HG03575 (cell line): ENCODE data around the gene SIK2.
"Not testable (repeated sequence)": the region's sequence is repeated elsewhere in the genome, so short reads cannot be mapped to it uniquely, and the experiment has no call there.

Experiments
- ATAC-seq: cut with Tn5 transposase; IDR thresholded peaks from one replicate; pipeline ENCODE4 v1.9.1; 2021; ENCODE audit not compliant: unreplicated experiment, insufficient number of reproducible peaks, low FRiP score; ENCODE audit errors: extremely low read depth

SIK2 gene

GRCh38 chr11:111644922-111645321, 42.7 kb downstream of the SIK2 start:
- ATAC-seq = no peak

- ATAC-seq = no peak
Measured at GRCh38 chr11:111645657-111646316, 43.5 kb downstream of the SIK2 start.

- ATAC-seq = not testable (repeated sequence)
Measured at GRCh38 chr11:111651336-111651735, 49.1 kb downstream of the SIK2 start.

- ATAC-seq = no peak
Measured at GRCh38 chr11:111652184-111652583, 49.9 kb downstream of the SIK2 start.

- ATAC-seq = no peak
Measured at GRCh38 chr11:111654601-111655000, 52.4 kb downstream of the SIK2 start.

- no peak for ATAC-seq
Measured at GRCh38 chr11:111655924-111656323, 53.7 kb downstream of the SIK2 start.

DNA sequence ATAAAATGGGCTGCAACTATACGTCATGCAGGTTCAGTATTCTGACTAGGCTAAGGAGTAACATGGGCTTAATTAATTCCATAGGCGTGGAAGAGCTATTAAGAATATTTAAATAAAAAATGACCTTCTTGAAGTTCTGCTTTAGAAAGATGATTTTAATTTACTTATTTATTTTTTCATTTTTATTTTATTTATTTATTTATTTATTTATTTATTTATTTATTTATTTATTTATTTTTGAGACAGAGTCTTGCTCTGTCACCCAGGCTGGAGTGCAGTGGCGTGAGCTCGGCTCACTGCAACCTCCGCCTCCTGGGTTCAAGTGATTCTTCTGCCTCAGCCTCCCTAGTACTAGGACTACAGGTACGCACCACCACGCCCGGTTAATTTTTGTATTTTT, 55.7 kb downstream of the SIK2 start:
- ATAC-seq = not testable (repeated sequence)

DNA sequence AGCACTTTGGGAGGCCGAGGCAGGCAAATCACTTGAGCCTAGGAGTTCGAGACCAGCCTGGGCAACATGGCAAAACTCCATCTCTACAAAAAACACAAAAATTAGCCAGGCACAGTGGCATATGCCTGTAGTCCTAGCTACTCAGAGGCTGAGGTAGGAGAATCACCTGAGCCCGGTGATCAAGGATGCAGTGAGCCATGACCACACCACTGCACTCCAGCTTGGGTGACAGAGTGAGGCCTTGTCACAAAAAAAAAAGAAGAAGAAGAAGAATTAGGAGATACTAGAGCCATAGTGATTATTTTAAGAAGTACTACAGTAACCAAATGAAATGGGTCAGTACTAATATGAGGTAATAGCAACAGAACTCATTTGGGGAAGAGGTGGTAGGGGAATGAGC, 56.2 kb downstream of the SIK2 start:
- ATAC-seq = not testable (repeated sequence)

DNA sequence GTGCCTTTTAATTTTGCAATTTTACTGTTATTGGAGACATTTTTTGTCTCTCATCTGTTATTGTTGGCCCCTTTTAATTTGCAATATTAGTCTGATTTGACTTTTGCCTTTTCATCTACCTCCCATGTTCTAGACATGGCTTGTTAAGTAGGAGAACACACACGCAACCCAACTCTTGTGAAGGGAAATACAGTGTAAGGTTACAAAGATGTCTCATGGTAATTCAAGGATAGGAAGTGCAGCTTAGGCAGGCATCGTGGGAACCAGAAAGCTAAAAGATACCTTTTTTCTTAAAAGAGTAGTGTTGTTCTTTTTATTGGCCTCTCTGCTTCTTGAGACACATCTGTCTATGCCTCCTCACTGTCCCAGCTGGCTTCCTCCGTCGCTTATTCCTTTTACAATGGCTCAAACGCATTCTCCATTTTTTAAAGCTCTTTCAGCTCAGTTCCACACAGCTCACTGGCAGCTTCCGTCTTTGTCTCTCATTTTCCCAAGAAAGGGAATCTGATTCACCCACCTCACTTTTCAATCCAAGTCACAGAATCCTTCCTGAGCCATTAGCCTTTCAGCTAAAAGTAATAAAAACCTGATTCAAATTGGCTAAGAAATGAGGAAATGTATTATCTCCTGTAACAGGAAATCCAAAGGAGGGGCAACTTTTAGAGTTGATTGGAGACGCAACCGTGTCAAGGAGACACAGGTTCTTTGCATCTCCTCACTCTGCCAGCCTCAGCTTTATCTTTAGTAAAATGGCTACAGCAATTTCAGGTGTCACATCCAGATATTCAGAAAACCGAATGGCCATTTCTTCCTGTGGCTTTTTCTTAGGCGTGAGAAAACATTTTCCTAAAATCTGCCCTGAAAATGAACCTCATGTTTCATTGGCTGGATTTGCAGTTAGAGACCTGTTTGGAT, 57.2 kb downstream of the SIK2 start:
- ATAC-seq = no peak

- ATAC-seq = no peak
Measured at GRCh38 chr11:111660822-111661221, 58.6 kb downstream of the SIK2 start.

GRCh38 chr11:111663820-111664219, 61.6 kb downstream of the SIK2 start:
- no peak for ATAC-seq

GRCh38 chr11:111665777-111666176, 63.5 kb downstream of the SIK2 start:
- ATAC-seq = no peak

DNA sequence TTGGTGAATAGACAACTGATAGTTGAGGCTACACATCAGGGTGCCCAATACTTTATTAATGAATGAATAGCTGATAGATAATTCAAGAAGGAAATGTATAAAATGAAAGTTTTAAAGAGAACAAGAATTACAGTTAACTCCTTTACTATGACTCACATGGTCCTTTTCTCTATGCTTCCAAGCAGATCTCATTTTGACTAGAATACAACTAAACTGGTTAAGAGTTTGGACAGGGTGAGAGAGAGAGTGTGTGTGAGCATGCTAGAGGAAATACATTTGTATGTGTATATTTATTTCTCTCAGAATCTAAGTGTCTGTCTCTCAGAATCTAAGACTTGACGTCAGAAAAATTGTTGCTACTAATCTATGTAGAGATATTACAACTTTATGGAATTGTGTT, 66.7 kb downstream of the SIK2 start:
- no peak for ATAC-seq

DNA sequence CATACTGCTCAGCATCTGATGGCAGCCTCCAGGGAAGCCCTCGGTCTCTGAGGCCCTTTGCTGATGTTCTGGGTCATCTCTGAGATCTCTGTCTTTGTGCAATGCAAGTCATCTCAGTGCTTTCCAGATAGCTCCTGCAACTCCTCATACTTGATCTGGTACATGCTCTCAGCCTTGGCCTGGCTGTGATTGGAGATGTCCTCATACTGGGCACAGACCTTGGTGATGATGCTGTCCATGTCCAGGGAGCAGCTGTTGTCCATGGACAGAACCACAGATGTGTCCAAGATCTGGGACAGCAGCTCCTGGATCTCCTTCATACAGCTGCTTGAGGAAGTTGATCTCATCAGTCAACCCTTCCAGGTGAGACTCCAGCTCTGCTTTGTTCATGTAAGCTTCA, 69.1 kb downstream of the SIK2 start:
- no peak for ATAC-seq

DNA sequence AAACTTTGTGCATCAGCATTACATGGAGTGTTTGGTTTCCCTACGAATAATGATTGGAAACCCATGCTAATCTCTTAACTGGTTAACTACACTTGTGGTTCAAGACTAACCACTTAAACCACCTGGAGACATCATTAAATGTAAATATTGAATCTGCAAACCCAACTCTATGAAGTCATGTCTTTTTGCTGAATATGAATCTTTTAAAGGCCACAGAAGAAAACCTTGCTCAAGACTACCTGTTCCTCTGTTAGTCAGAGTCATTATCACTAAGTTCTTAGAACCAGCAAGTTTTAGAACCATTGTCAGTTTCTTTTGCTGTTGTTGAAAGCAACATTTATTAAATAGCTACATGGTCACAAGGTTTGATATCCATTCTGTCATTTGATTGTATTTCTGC, 70.7 kb downstream of the SIK2 start:
- no peak for ATAC-seq

DNA sequence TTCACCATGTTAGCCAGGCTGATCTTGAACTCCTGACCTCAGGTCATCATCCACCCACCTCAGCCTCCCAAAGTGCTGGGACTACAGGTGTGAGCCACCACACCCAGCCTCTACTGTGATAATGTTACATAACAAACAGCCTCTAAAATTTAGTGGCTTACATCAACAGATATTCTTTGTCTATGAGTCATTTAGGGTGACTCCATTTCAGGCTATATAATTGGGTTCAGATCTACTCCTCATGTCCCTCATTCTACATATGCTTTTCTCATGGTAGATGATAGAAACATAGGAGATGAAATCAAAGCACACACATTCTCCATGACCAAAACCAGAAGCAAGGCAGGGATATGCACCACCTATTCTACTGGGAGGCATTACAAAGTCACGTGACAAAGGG, 72.7 kb downstream of the SIK2 start:
- no peak for ATAC-seq

DNA sequence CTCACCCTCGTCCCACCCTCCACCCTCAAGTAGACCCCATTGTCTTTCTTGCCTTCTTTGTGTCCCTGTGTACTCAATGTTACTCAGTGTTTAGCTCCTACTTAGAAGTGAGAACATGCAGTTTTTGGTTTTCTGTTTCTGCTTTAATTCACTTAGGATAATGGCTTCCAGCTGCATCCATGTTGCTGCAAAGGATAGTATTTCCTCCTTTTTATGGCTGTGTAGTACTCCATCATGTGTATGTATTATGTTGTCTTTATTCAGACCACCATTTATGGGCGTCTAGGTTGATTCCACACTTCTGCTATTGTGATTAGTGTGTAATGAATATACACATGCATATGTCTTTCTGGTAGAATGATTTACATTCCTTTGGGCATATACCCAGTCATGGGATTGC, 73.6 kb downstream of the SIK2 start:
- ATAC-seq = no peak

- ATAC-seq = no peak
Measured at GRCh38 chr11:111676878-111677585, 74.8 kb downstream of the SIK2 start.

DNA sequence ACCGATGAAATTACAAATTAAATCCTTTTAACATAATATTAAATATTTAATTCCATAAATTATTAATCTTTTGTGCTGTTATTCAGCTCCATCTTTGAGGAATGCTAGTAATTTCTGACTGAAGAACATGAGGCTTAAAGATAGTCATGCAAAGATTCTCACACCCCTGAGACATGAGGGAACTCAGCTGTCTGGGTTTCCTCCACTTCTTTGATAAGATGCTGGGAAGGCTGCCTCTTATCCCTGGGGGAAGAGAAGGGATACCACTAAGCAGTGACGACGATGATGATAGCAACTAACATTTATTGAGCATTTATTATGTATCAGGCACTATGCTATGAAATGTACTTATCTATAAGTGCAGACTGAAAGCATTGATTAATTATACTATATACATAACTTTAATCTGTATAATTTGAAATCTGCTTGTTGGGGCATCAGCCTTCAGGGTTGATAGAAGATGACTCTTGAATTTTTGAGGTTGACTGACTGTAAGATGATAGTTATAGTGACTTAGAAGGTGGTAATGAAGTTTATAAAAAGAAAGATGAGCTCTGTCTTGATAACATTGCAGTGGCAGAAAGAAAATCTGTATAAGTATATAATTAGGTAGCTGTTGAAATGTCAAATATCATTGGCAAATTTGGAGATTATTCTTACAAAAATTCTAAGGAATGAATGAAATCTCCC, 78.4 kb downstream of the SIK2 start:
- ATAC-seq = no peak
